ENCODE results near the gene PDE4B. TPM values are rescaled to one million over a fixed set of nuclear protein-coding genes. Genes with fewer than 3 reads are reported as not detected.

PDE4B gene
- total RNA-seq, 1 donor from 2014 or later, result 1.2 TPM

DNA sequence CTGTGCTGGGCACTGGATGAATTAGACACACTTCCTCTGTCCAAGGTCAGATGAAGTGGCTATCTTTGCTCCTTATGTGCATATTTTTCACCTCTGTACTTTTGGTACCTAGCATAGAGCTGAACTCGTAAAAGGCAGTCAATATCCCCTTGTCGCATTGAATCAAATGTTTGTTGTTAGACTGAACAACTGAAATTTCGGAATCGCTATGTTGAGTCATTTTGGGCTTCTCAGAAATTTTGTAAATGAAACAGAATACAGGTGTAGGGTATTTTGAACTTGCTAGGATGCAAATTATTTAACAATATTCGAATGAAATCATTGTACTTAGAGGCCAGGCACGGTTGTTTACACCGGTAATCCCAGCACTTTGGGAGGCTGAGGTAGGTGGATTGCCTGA, 48.0 kb downstream of the PDE4B start:
- no peaks in the 10 kb centered on the region for H3F3A ChIP-seq (ENCODE audit: low read depth)
- no peak overlapping the region for H3K4me2 ChIP-seq
- no peaks in the 10 kb centered on the region for H4K20me1 ChIP-seq (ENCODE audit: low read depth)
- no peaks in the 10 kb centered on the region for H3K79me2 ChIP-seq (ENCODE audit: low read depth)
- Mint-ChIP-seq H3K27ac (no peak overlapping the region), H3K36me3 (no peaks in the 10 kb centered on the region), H3K4me3 (no peak overlapping the region), H3K9me3 (no peaks in the 10 kb centered on the region), H3K27me3 (ENCODE audit: insufficient read depth, low read depth) (no peaks in the 10 kb centered on the region), H3K4me1 (no peaks in the 10 kb centered on the region)
- TF ChIP-seq, protein P1, sequence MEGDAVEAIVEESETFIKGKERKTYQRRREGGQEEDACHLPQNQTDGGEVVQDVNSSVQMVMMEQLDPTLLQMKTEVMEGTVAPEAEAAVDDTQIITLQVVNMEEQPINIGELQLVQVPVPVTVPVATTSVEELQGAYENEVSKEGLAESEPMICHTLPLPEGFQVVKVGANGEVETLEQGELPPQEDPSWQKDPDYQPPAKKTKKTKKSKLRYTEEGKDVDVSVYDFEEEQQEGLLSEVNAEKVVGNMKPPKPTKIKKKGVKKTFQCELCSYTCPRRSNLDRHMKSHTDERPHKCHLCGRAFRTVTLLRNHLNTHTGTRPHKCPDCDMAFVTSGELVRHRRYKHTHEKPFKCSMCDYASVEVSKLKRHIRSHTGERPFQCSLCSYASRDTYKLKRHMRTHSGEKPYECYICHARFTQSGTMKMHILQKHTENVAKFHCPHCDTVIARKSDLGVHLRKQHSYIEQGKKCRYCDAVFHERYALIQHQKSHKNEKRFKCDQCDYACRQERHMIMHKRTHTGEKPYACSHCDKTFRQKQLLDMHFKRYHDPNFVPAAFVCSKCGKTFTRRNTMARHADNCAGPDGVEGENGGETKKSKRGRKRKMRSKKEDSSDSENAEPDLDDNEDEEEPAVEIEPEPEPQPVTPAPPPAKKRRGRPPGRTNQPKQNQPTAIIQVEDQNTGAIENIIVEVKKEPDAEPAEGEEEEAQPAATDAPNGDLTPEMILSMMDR (IDR thresholded peaks at IDR 0.05), result no peak
- H3K36me3 ChIP-seq, result no peaks in the 10 kb centered on the region
- no peak for DNase-seq (ENCODE audit: low spot score)
- H3K9me3 ChIP-seq (ENCODE audit: low read depth), result no peaks in the 10 kb centered on the region
- H3K27me3 ChIP-seq, result no peaks in the 10 kb centered on the region
- H3K4me1 ChIP-seq, result no peaks in the 10 kb centered on the region
- H3K4me3 ChIP-seq, result no peak overlapping the region
- no peak overlapping the region for H2AFZ ChIP-seq (replicated peaks)
- no peak overlapping the region for H3K27ac ChIP-seq
- no peak overlapping the region for H3K9ac ChIP-seq

DNA sequence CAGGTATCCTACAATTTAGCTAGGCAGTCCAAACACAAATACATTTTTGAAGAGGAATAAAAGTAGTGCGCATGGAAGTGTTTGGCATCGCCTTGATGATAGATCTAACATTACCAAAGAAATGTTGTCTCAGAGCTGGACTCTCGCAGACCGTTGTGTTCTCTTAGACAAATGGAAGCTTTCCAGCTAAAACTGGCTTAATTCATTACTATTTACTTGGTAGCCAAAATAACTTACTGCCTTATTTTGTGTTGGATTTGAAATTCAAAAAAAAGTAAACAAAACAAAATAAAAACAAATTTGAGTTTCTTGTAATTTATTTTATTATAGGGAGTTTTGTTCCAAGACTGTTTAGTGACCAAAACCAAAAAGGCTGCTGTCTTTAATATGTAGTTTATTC, 51.6 kb downstream of the PDE4B start:
- peaks cover 5% of the 10 kb centered on the region for H3K27me3 Mint-ChIP-seq (ENCODE audit: insufficient read depth, low read depth)
- no peaks in the 10 kb centered on the region for H3K36me3 Mint-ChIP-seq
- no peaks in the 10 kb centered on the region for H4K20me1 ChIP-seq (ENCODE audit: low read depth)
- no peak for DNase-seq (ENCODE audit: low spot score)
- H3K4me3 Mint-ChIP-seq, result no peak overlapping the region
- H3K9ac ChIP-seq, result no peak overlapping the region
- no peaks in the 10 kb centered on the region for H3K9me3 ChIP-seq (ENCODE audit: low read depth)
- no peak overlapping the region for H3K27ac Mint-ChIP-seq
- no peak overlapping the region for H3K4me3 ChIP-seq
- H2AFZ ChIP-seq (replicated peaks), result no peak overlapping the region
- no peaks in the 10 kb centered on the region for H3F3A ChIP-seq (ENCODE audit: low read depth)
- H3K4me1 ChIP-seq, result no peaks in the 10 kb centered on the region
- no peaks in the 10 kb centered on the region for H3K27me3 ChIP-seq
- peaks cover 4% of the 10 kb centered on the region for H3K9me3 Mint-ChIP-seq
- H3K27ac ChIP-seq, result no peak overlapping the region
- H3K36me3 ChIP-seq, result no peaks in the 10 kb centered on the region
- no peaks in the 10 kb centered on the region for H3K4me1 Mint-ChIP-seq
- H3K4me2 ChIP-seq, result no peak overlapping the region
- H3K79me2 ChIP-seq (ENCODE audit: low read depth), result no peaks in the 10 kb centered on the region
- TF ChIP-seq EZH2phosphoT487 (IDR thresholded peaks at IDR 0.05), result no peak

DNA sequence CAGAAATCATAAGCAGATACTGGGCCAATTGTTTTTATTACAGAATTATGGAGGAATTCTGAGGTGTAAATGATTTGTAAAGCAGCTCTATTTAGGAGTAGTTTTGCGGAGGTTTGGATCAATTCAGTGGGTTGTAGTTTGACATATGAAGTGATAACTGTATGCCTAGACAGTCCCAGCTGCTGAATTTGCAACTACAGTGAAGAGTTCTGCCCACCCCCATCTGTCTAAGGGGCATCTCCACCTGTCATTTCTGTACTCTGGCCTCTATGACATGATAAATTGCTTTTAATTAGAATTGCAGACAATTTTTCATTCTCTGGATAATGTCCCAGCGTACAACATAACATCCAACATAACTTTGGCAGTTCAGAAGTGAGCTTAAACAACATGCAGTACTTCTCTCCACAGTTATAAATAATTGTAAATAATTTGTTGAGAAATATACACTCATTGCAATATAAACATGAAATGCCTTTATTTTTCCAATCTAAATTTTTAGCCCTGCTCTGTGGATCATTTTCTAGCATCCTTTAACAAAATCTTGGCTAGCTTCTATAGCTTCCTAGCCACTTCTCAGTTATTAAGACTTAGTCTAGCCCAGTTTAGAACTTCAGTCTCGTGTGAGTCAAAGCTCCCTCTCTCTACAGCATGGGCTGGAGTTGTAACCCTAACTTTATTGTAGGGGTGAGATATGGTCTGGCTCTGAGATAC, 52.3 kb downstream of the PDE4B start:
- H3K36me3 Mint-ChIP-seq, result no peaks in the 10 kb centered on the region
- no peaks in the 10 kb centered on the region for H3K4me1 Mint-ChIP-seq

DNA sequence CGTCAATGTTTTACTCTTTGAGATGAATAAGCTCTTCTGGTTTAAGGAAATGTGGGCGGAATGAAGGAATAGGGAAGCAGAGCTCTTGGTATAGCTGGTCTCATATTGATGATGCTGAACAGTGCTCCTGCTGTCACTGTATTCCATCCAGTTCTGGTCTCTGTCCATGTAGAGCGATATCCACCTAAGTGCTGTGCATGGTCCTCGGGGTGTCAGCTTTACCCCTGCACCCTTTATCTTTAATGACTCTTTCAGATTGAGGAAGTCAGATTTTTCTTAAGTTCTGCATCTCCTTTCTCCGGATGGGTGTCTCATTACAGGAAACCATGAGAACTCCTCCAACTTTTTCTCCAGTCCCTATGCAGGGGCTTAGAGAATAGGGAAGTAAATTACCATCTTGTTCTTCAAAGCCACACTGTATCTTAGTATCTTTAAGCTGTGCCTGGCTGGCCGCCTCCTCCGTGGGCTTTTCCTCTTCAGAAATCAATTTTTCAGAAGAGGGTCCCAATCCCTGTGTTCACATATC, 52.9 kb downstream of the PDE4B start:
- Histone ChIP-seq H3K4me3 (no peak overlapping the region), H2AFZ (replicated peaks) (no peak overlapping the region), H3K27ac (no peak overlapping the region), H3K27me3 (no peaks in the 10 kb centered on the region), H3K4me2 (no peak overlapping the region), H3K79me2 (ENCODE audit: low read depth) (no peaks in the 10 kb centered on the region), H3K9me3 (ENCODE audit: low read depth) (no peaks in the 10 kb centered on the region), H3K4me1 (no peaks in the 10 kb centered on the region), H4K20me1 (ENCODE audit: low read depth) (no peaks in the 10 kb centered on the region), H3K9ac (no peak overlapping the region), H3F3A (ENCODE audit: low read depth) (no peaks in the 10 kb centered on the region), H3K36me3 (no peaks in the 10 kb centered on the region)
- H3K4me1 Mint-ChIP-seq, result no peaks in the 10 kb centered on the region
- peaks cover 8% of the 10 kb centered on the region for H3K27me3 Mint-ChIP-seq (ENCODE audit: insufficient read depth, low read depth)
- H3K9me3 Mint-ChIP-seq, result peaks cover 12% of the 10 kb centered on the region
- no peak for DNase-seq (ENCODE audit: low spot score)
- no peak overlapping the region for H3K4me3 Mint-ChIP-seq
- no peak overlapping the region for H3K27ac Mint-ChIP-seq
- no peaks in the 10 kb centered on the region for H3K36me3 Mint-ChIP-seq
- TF ChIP-seq EZH2phosphoT487 (IDR thresholded peaks at IDR 0.05), result no peak
- no peak for TF ChIP-seq EZH2 (IDR thresholded peaks at IDR 0.05)
- TF ChIP-seq, protein P1 (IDR thresholded peaks at IDR 0.05), result no peak

More for the DNA sequence above, 52.3 kb downstream of the PDE4B start:
- Histone ChIP-seq H3K9ac (no peak overlapping the region), H3K27me3 (no peaks in the 10 kb centered on the region), H3K27ac (no peak overlapping the region), H3K4me1 (no peaks in the 10 kb centered on the region), H3K79me2 (ENCODE audit: low read depth) (no peaks in the 10 kb centered on the region), H4K20me1 (ENCODE audit: low read depth) (no peaks in the 10 kb centered on the region), H2AFZ (replicated peaks) (no peak overlapping the region), H3F3A (ENCODE audit: low read depth) (no peaks in the 10 kb centered on the region), H3K9me3 (ENCODE audit: low read depth) (no peaks in the 10 kb centered on the region), H3K36me3 (no peaks in the 10 kb centered on the region), H3K4me3 (no peak overlapping the region), H3K4me2 (no peak overlapping the region)
- Mint-ChIP-seq H3K27ac (no peak overlapping the region), H3K9me3 (peaks cover 8% of the 10 kb centered on the region), H3K4me3 (no peak overlapping the region), H3K27me3 (ENCODE audit: insufficient read depth, low read depth) (peaks cover 8% of the 10 kb centered on the region)
- TF ChIP-seq EZH2phosphoT487 (IDR thresholded peaks at IDR 0.05) (no peak), EZH2 (IDR thresholded peaks at IDR 0.05) (no peak)
- TF ChIP-seq, protein P1 (IDR thresholded peaks at IDR 0.05), result no peak
- DNase-seq (ENCODE audit: low spot score), result no peak
